Measurements from ENCODE around the gene PPWD1.
"Not testable (repeated sequence)": the region's sequence is repeated elsewhere in the genome, so short reads cannot be mapped to it uniquely, and the experiment has no call there.

The PPWD1 gene

DNA sequence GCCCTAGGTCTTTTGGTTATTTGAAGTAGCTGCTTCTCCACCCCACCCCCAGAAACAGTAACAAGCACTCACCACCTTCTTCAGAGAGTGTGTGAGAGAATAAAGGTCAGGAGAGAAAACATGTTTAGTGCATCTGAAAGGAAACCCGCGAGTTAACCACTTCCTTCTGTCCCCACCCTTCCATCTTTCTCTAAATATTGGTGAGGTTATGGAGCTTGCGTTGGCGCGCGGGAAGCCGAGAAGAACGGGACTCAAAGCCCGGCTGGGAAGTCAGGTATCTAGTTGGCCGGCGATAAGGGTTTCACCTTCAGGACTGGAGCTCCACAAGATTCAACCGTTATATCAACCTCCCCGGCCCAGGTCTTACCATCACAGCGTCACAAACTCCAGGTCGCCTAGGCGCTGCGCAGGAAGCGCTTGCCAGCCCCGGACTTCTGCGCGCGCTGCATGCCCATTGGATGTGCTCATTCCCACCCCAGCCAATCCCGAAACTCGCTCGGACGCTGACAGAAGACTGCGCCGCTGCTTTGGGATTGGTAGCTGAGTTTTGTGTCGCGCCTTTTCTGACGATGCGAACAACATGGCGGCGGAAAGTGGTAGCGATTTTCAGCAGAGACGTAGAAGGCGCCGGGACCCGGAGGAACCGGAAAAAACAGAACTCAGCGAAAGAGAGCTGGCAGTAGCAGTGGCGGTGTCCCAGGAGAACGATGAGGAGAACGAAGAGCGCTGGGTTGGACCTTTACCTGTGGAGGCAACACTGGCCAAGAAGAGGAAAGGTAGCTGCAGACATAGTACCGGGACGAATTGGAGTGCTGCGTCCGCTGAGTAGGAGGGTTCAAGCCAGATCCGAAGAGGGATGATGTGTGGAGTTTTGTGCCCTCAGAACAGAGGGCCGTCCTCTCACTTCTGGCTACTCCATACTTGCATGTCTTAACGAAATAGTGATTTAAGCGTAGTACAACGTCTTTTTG, at the start of gene PPWD1, which contains the start of gene CENPK:
Gene PPWD1, plus strand, starts transcription at position 566 of the 971 bp plus-strand sequence. Its CDS starts 15 bp downstream, at position 581.
Gene CENPK, minus strand, starts transcription at position 438 of the 971 bp plus-strand sequence. CDS start 8,261 bp downstream, outside the sequence.
- DNase-seq = peak; percentile 88

DNA sequence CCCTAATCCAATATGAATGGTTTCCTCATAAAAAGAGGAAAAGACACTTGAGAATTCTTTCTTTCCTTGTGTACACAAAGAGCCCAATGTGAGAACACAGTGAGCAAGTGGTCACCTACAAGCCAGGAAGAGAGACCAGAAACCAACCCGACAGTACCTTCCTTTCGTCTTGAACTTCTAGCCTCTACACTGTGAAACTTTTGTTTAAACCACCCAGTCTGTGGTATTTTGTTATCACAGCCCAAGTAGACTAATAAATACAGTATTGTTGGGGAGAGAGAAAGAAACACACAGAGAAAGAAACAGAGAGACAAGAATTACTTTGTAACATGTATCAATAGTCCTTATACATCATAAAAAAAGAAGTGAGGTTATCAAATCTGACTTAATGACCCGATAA, 37.4 kb upstream of the PPWD1 start:
- DNase-seq = no peak

DNA sequence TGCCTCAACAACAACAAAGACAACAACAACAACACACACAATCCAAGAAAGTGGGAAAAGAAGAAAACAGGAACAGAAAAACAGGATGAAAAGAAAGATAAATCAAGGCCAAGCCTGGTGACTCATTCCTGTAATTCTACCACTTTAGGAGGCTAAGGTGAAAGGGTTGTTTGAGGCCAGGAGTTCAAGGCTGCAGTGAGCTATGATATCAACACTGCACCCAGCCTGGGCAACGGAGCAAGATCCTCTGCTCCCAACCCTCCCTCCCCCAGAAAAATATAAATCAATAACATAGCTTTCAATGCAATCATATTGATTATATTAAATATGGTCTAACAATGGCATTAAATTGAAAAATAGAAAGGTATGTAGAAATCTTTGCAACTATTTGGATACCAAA, 32.2 kb upstream of the PPWD1 start:
- no peak for DNase-seq

DNA sequence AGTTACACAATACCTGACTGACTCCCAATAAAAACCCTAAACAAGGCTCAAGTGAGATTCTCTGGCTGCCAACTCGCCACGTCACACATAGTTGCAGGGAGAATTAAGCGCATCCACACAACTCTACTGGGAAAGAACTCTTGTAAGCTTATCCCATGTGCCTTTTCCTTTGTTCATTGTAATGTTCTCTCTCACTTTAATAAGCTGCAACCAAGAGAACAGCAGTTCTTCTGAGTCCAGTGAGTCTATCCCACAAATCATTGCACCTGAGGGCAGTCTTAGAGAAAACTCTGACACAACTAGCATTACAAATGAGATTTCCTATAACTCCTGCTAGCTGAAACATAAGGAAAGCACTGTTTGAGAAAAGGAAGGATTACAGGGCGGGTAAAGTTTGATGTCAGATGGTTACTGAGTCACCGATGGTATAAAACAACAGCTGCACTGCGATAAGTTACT, 27.5 kb upstream of the PPWD1 start:
- no peak for DNase-seq

DNA sequence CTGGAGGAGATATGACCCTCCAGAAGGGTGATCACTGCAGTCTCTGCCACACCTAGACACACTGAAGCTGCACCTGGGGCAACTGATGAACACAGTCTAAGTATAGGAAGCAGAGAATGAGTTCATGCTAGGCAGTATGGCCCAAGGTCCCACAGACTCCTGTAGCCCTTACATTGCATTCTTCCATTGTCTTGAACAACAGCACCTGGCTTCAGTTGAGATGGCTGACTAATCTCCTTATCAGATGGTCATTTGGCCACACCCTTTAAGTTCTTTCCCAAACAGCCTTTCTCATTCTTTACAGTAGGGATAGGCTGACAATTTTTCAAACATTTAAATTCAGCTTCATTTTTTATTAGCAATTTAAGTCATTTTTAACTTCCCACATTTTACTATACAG, 23.3 kb upstream of the PPWD1 start:
- no peak for DNase-seq

DNA sequence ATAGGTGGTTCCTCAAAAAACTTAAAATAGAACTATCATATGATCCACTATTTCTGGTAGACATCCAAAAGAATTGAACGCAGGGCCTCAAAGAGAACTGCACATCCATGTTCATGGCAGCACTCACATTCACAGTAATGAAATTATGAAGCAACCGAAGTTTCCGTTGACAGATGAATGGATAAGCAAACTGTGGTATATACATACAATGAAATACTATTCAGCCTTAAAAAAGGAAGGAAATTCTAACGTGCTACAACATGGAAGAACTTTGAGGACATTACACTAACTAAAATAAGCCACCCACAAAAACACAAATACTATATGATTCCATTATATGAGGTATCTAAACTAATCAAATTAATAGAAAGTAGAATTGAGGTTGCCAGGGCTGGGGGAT, 18.6 kb upstream of the PPWD1 start:
- DNase-seq = no peak

DNA sequence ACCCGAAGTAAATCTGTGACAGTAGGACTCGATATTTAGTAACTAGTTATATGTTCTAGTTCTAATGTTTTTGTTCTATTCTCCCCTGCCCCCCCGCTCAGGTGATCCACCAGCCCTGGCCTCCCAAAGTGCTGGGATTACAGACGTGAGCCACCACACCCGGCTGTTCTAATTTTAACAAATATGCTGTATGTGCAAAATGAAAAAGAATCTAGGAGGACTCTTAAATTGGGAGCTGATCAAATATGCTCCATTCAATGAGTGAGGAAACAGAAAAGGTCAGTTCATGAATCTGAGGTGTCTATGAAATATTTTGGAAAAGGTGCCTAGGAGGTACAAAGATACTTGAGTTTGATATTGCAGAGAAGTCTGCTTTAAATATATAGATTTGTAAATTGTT, 17.0 kb upstream of the PPWD1 start:
- DNase-seq = no peak

DNA sequence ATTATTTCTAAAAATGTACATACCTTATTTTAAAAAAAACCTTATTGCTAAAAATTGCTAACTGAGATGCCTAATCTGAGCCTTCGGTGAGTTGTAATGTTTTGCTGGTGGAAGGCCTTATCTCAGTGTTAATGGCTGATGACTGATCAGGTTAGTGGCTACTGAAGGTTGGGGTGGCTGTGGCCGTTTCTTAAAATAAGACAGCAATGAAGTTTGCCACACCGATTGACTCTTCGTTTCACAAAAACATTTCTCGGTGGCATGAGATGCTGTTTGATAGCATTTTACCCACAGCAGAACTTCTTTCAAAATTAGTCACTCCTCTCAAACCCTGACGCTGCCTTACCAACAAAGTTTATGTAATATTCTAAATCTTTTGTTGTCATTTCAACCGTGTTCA, 14.8 kb upstream of the PPWD1 start:
- no peak for DNase-seq

DNA sequence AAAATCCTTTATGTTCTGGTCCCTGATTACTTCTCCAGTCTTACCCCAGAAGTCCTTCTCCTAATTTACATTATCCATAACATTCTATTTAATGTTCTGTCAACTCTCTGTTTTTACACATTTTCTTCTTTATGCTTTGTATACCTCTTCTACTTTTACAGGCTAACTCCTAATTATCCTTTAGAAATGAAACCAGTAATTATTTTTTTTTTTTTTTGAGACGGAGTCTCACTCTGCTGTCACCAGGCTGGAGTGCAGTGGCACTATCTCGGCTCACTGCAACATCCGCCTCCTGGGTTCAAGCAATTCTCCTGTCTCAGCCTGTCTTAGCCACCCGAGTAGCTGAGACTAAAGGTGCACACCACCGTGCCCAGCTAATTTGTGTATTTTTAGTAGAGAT, 9.2 kb upstream of the PPWD1 start:
- no peak for DNase-seq

DNA sequence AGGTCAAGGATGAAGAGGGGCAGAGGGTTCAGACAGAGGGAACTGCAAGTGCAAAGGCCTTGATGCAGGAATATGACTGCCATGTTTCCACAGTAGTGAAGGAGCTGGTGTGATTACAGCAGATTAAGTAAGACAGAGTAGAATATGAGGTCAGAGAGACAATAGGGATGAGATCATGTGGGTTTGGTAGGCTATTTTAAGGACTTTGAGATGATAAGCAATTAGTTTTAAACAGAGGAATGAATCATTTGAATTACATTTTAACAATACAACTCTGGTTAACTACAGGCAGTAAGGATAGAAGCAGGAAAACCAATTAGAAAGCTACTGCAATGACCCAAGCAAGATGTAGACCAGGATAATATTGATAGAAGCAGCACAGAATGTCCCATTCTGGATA, 7.8 kb upstream of the PPWD1 start:
- no peak for DNase-seq

DNA sequence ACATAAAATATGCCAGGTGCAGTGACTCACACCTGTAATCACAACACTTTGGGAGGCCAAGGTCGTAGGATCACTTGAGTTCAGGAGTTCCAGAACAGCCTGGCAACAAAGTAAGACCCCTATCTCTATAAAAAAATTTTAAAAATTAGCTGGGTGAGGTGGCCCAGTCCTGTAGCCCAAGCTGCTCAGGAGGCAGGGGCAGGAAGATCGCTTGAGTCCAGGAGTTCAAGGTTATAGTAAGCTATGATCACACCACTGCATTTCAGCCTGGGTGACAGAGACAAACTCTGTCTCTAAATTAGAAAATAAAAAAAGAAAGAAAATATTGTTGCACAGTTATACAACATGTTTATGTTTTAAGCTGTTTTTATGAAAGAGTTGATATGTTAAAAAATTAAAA, 6.9 kb upstream of the PPWD1 start:
- no peak for DNase-seq

DNA sequence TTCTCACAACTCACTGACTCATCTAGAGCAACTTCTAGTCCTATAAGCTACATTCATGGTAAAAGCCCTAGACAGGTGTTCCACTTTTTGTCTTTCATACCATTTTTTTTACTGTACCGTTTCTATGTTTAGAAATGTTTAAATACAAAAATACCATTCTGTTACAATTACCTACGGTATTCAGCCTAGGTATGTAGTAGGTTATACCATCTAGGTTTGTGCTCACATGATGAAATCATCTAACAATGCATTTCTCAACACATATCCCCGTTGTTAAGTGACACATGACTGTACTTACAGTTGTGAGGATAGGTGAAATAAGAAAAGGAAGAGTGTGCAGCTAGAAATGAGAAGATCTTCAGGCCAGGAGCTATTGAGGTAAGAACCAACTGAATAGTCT, 6.4 kb upstream of the PPWD1 start:
- DNase-seq = no peak

DNA sequence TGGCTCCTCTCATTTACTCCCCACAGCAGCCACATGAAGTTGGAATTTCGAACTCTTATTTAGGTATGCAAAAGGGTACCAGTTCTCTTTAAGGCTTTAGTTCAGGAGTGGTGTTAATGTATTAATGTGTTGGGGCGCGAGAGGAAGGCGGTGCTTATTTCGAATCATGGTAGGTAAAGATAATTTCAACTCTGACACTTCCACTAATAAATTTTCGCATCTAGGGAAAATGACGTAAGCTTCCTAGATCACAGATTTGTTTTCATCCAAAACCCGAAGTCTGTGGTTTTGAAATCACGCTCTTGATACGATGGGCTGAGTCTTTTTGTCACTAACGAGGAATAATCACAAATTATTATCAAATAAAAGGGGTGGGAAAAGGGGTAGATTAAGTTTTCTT, 681 bp downstream of the PPWD1 start:
- no peak for DNase-seq

DNA sequence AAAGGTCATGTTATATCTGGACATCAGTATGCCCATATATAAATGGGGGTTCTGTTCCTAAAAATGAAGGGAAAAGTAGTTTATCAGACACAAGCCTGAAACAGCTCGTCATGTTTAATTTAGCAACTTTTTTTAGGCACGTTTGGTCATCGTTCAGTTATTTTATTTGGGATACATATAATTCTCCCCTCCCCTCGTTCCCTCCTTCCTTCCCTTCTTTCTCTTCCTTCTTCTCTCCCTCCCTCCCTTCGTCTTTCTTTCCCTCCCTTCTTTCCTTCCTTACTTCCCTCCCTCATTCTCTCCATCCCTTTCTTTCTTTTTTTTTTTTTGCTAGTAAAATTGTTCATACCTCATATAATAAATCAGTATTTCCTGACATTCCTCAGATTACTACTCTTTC, 3.4 kb downstream of the PPWD1 start:
- no peak for DNase-seq

DNA sequence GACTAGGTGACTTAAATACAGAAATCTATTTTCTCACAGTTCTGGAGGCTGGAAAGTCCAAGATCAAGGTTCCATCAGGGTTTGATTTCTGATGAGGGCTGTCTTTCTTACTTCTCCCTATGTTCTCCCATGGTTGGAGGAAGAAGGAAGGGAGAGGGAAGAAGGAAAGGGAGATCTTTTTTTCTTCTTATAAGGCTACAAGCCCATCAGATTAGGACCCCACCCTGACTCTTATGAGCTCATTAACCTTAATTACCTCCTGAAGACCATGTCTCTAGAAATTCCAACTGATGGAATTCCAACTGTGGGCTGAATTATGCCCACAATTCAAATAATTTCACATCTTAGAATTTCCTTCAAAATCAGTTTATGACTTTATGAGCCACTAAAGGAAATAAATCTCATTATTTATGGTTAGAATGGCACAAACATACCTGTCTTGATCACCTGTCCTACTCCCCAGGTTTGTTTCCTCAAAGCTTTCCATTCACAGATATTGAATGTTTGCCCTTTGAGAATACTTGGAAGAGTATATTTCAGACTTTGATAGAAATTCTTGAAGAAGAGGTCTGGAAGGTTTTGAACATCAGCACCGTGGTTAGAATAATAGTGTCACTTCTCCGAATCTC, 7.6 kb downstream of the PPWD1 start:
- no peak for DNase-seq

DNA sequence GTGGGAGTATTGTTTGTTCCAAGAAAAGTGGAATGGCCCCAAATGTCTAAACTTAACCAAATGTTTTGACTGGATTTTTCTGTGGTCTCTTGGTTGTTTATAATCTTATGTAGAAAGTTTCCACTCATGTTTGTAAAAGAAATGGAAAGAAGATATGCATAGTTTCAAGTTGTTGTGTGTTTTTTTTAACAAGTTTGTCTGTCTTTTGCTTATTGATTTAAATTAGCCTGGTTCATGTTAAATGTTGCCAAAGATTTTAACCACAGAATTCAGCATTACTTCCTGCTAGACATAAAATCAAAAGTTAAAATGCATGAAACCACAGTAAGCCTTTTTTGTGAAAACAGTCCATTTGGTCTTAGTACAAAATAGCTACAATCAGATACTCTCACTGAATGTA, 14.0 kb downstream of the PPWD1 start:
- DNase-seq = no peak

DNA sequence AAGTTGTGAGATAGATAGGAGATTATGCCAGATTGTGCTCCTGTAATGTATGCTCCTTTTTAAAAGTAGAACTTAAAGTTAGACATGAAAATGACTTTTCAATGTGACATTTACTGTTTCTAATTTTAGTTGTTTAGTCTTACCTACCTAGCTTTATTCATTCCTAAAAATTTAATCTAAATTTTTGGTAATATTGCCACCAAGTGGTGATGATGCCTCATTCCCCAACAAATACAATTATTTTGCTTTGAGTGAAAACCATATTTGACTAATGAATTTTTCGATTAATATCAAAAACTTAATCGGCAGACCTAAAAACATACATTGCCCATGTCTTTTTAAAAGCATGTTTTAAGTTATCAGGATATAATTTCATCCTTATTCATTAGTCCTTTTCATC, 25.6 kb downstream of the PPWD1 start:
- DNase-seq = no peak

DNA sequence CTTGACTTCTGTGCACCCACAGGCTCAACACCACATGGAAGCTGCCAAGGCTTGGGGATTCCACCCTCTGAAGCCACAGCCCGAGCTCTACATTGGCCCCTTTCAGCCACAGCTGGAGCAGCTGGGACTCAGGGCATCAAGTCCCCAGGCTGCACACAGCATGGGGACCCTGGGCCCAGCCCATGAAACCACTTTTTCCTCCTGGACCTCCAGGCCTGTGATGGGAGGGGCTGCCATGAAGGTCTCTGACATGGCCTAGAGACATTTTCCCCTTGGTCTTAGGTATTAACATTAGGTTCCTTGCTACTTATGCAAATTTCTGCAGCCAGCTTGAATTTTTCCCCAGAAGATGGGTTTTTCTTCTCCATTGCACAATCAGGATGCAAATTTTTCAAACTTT, 38.7 kb downstream of the PPWD1 start:
- DNase-seq = not testable (repeated sequence)

DNA sequence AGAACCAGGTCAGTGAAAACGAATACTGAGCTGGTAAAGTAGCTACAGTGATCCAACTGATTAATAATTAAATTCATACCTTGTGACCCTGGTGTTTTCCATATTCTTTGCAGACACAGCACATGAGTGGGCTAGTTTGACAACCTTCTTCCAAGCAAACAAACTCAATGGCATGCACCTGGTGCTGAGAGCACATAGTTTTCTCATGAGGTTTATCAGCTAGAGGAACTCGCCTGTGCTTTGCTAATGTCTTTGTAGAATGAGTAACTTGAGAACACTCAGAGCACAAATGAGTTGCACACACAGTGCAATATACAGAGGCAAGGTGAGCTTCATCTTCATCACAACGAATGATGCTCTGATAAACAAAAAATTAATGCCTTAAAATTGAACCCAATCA, 48.4 kb downstream of the PPWD1 start:
- DNase-seq = peak; percentile 2

DNA sequence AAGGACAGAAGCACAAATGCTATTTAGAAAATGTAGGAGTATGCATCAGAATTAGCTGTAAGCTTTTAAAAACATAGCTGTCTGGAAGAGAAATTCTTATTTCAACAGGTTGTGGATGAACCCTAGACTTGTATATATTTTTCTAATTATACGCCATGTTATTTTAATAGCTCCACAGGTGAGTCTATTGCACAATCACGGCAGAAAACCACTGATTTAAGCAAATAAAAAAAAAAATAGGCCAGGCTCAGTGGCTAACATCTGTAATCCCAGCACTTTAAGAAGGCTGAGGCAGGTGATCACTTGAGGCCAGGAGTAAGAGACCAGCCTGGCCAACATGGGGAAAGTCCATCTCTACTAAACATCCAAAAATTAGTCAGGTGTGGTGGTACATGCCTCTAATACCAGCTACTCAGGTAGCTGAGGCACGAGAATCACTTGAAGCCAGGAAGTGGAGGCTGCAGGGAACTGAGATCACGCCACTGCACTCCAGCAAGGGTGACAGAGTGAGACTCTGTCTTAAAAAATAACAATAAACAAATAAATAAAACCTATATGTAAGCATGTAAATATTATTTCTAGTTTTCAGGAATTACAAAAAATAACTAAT, 49.3 kb downstream of the PPWD1 start:
- no peak for DNase-seq

DNA sequence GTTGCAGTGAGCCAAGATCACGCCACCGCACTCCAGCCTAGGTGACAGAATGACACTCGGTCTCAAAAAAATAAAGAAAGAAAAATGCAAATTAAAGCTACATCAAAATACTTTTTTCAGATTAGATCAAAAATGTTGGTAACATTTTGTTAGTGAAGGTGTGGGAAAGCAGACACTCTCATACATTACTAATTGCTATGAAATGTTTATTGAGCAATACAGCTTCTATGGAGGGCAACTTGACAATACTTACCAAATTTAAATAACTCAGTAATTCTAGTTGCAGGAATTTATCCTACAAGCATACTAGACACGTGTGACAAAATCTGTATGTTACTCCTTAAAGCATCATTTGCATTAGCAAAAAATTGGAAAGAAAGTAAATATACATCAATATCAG, 56.9 kb downstream of the PPWD1 start:
- DNase-seq = no peak

DNA sequence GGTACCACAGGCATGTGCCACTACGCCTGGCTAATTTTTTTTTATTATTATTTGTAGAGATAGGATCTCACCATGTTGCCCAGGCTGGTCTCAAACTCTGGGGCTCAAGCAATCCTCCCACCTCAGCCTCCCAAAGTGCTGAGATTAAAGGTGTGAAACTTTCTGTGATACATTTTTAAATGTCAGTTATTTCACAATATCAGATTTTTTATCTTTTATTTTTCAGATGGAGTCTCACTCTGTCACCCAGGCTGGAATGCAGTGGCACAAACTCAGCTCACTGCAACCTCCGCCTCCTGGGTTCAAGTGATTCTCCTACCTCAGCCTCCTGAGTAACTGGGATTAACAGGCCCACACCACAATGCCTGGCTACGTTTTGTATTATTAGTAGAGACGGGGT, 58.9 kb downstream of the PPWD1 start:
- DNase-seq = not testable (repeated sequence)

DNA sequence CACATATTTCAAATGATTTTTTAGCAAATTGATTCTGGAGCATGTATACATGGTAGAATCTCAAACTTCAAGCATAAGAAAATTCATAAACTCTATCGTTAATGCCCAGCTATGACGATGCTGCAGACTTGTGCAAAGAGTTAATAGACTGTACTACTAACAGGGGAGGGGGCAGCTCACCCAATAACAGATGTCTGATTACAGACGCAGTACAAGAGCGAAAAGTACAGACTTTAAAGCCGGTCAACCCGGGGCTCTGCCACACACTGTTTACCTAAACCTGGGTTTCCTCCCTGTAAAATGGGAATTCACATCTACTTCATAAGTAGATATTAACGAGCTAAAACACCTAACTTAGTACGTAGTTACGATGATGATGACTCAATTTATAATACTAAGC, 60.4 kb downstream of the PPWD1 start:
- DNase-seq = no peak

All from NCI-H1105 treated with DMSO at 0.1 percent for 48 hours (cell line).